A549 (cell line): ENCODE measurements around the gene AVPI1. TPM values are rescaled to one million over a fixed set of nuclear protein-coding genes. Genes with fewer than 3 reads are reported as not detected.
"Not testable (repeated sequence)": the region's sequence is repeated elsewhere in the genome, so short reads cannot be mapped to it uniquely, and the experiment has no call there.

Experiments
- ATAC-seq, 2 experiments: fragments of 200-7000 bp in 1 of 2; fragments of >200 bp in 1 of 2; cut with Nextera tagmentation in 1 of 2; cut with Tn5 transposase in 1 of 2; 3 replicates each; pipeline versions ENCODE4 v1.8.0 to v1.9.1; 2018 to 2020; ENCODE audit warnings: mild to moderate bottlenecking in 1 of 2, moderate library complexity in 1 of 2
- CTCF ChIA-PET: fragments of 300-600 bp; sonication (Branson Sonifier 250); formaldehyde crosslinking; extraction: SDS; loops from one replicate; lab custom pipeline; 2021; ENCODE audit warnings: antibody characterized with exemption, inconsistent platforms; lab: Yijun Ruan, JAX
- POLR2A ChIA-PET: fragments of 350-600 bp; formaldehyde crosslinking; extraction: SDS; loops from one replicate; lab custom pipeline; 2021; ENCODE audit warnings: antibody characterized with exemption, inconsistent platforms; lab: Yijun Ruan, JAX
- DNase-seq, 2 experiments: peaks; one replicate each; pipeline versions ENCODE4 v3.0.0 to v3.0.0-alpha.2; 2011 to 2016; ENCODE audit warnings: low read depth in 1 of 2, low spot score in 1 of 2
- FAIRE-seq: peaks from 2 replicates; lab custom pipeline; 2011; peaks lifted over from hg19 to GRCh38; lab: Jason Lieb, UNC
- H3K27ac ChIP-seq, 2 experiments: fragments of >200 bp; sonication (Bioruptor Twin); formaldehyde crosslinking; 3 replicates each; pipeline ENCODE4 v1.5.1; 2016 to 2017
- H3K4me1 ChIP-seq: fragments of >200 bp; sonication (Bioruptor Twin); formaldehyde crosslinking; 3 replicates; pipeline ENCODE4 v1.6.1; 2016
- H3K4me2 ChIP-seq: fragments of >200 bp; sonication (Bioruptor Twin); formaldehyde crosslinking; 3 replicates; pipeline ENCODE4 v1.6.1; 2016
- H3K4me3 ChIP-seq: fragments of >200 bp; sonication (Bioruptor Twin); formaldehyde crosslinking; 3 replicates; pipeline ENCODE4 v1.5.1; 2016
- H3K9me3 ChIP-seq: fragments of >200 bp; sonication (Bioruptor Twin); formaldehyde crosslinking; 3 replicates; pipeline ENCODE4 v1.6.1; 2016
- CEBPB ChIP-seq, 2 experiments: fragments of >200 bp in 1 of 2; sonication (Bioruptor Twin) in 1 of 2; formaldehyde crosslinking in 1 of 2; IDR thresholded peaks; 2 replicates each; pipeline ENCODE4 v1.6.1; 2012 to 2016
- EHF ChIP-seq: fragments of 250-450 bp; sonication (Bioruptor Pico); IDR thresholded peaks from 2 replicates; pipeline ENCODE4 v1.5.0; 2020; ENCODE audit warnings: mild to moderate bottlenecking
- FOSL2 ChIP-seq, 2 experiments: fragments of 450-650 bp in 1 of 2; fragments of >200 bp in 1 of 2; sonication (Bioruptor Twin) in 1 of 2; formaldehyde crosslinking; IDR thresholded peaks; 2 replicates each; pipeline versions ENCODE4 v1.5.0 to v1.6.1; 2016 to 2020; ENCODE audit warnings: mild to moderate bottlenecking in 1 of 2, moderate library complexity in 1 of 2
- HOXA7 ChIP-seq: fragments of 250-450 bp; sonication (Bioruptor Pico); IDR thresholded peaks from 2 replicates; pipeline ENCODE4 v1.5.0; 2020; ENCODE audit warnings: mild to moderate bottlenecking, moderate library complexity
- JUN ChIP-seq, 2 experiments: fragments of >200 bp; sonication (Bioruptor Twin); formaldehyde crosslinking; IDR thresholded peaks; 2 replicates in 1 of 2; 3 replicates in 1 of 2; pipeline ENCODE4 v1.6.1; 2016 to 2017
- KDM5A ChIP-seq: fragments of 200-600 bp; sonication (generic); IDR thresholded peaks from 2 replicates; pipeline ENCODE4 v1.6.1; 2016; ENCODE audit warnings: antibody characterized with exemption, mild to moderate bottlenecking
- MAFK ChIP-seq: fragments of 450-650 bp; IDR thresholded peaks from 2 replicates; pipeline ENCODE4 v1.6.1; 2014; ENCODE audit not compliant: partially characterized antibody
- RCOR1 ChIP-seq: fragments of 150-350 bp; IDR thresholded peaks from 2 replicates; pipeline ENCODE4 v1.6.1; 2014; ENCODE audit warnings: antibody characterized with exemption, low read length, low read depth
- SMC3 ChIP-seq: fragments of >200 bp; sonication (Bioruptor Twin); formaldehyde crosslinking; IDR thresholded peaks from 3 replicates; pipeline ENCODE4 v1.6.1; 2018; ENCODE audit warnings: inconsistent platforms
- SREBF2 ChIP-seq: fragments of 450-650 bp; IDR thresholded peaks from 2 replicates; pipeline ENCODE4 v1.6.1; 2014; ENCODE audit warnings: mild to moderate bottlenecking, moderate library complexity
- WGBS: methylation state at CpG from one replicate; pipeline ENCODE4 v1.1.6; 2017; ENCODE audit errors: missing lambda C conversion rate; 5-methylcytosine and 5-hydroxymethylcytosine counted together
- polyA plus RNA-seq, 4 experiments: library from polyadenylated mRNA; depleted of rRNA in 3 of 4; stranded (reverse); fragments of >200 nt; fragmentation: RNase III in 1 of 4; extraction: RNeasy Plus Mini Kit Qiagen cat#74134 plus additional on column Dnase treatment in 1 of 4; gene quantifications; 2 replicates in 3 of 4; 3 replicates in 1 of 4; pipeline ENCODE4 v1.2.3, GENCODE V29; 2011 to 2017
- TF ChIP-seq, protein P1 (sequence below): fragments of 250-450 bp; sonication (Bioruptor Pico); IDR thresholded peaks from 2 replicates; pipeline ENCODE4 v1.5.0; 2020; ENCODE audit warnings: low read depth, mild to moderate bottlenecking, moderate library complexity

Gene AVPI1
- polyA plus RNA-seq, 2 of the 4 experiments (the other 2 are of a cell fraction), result 48.7 to 70.3 TPM

DNA sequence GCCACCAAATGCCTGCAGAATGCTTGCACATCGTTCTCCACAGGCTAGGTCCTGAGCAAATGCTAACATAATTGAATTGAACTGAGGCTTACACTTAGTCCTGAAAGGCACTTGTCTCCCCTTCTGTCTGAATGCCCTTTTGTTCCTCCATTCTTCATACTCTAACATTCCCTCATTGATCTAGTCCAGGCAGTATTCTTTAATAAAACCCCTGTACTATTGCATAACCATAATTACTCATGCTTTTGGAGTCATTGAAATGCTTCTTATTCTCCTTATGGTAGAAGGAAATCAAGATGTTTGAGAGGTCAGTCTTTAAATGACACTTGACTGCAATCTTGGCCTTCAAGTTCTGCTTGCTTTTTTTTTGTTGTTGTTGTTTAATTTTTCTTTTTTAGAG, 39.5 kb downstream of the AVPI1 start:
- 60% methylated on average over 1 of the region's 1 CpG for WGBS
- FAIRE-seq (no peak), ATAC-seq (no peak; a peak in 2 of 6 replicates)
- POLR2A ChIA-PET, result interaction anchor here (0.6 kb wide), 1 partner anchor 71 kb away, joined by 3 read pairs; no protein-coding TSS in a partner anchor
- H3K4me3 ChIP-seq, result no peak overlapping the region
- TF ChIP-seq HOXA7 (CRISPR knock-in tag), result no peak
- peak; percentile 70 to 86; a peak in 3 of 4 replicates for TF ChIP-seq CEBPB (IDR thresholded peaks at IDR 0.05)
- TF ChIP-seq MAFK, result no peak
- TF ChIP-seq, all 56 proteins: peak for 1
- H3K4me1 ChIP-seq, result peaks cover 61% of the 10 kb centered on the region
- peak overlapping the region; percentile 71 for H3K4me2 ChIP-seq
- H3K9me3 ChIP-seq, result no peaks in the 10 kb centered on the region
- no peak for DNase-seq
- CTCF ChIA-PET, result interaction anchor here (0.9 to 3.9 kb wide), 5 partner anchors 9 to 94 kb away, joined by 3 to 14 read pairs (median 4); partner anchors contain the start of gene ANKRD2
- H3K27ac ChIP-seq, result peak overlapping the region; percentile 88 to 91

DNA sequence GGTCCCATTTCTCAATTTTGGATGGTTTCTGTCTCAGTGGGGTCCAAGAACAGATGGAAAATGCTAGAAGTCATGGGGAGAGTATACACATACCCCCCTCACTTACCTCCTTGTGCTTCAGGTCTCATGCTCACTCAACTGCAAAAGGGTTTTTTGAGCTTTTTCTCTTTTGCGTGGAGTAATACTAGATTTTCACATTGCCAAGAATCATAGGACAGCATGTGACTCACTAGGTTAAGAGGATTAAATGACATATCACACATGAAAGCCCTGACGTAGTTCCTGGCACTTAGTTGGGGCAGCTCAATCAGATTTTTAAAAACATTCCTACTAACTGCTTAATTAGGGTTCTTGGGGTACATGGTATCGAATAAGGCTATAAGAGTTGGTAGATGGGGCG, 42.1 kb downstream of the AVPI1 start:
- no peak for FAIRE-seq
- TF ChIP-seq EHF, result no peak
- TF ChIP-seq SMC3, result no peak
- no peak for TF ChIP-seq RCOR1
- TF ChIP-seq JUN (IDR thresholded peaks at IDR 0.05), result no peak
- no peak for TF ChIP-seq SREBF2
- no peak for TF ChIP-seq KDM5A
- 96% methylated on average over 4 of the region's 4 CpGs for WGBS
- Histone ChIP-seq H3K4me3 (no peak overlapping the region), H3K4me2 (no peak overlapping the region), H3K4me1 (peaks cover 43% of the 10 kb centered on the region), H3K27ac (no peak overlapping the region), H3K9me3 (no peaks in the 10 kb centered on the region)
- no peak for DNase-seq
- POLR2A ChIA-PET, result no interaction called here
- CTCF ChIA-PET, result interaction anchor here (1.1 to 1.7 kb wide), 4 partner anchors 9 to 92 kb away, joined by 3 to 5 read pairs (median 4); partner anchors contain the start of gene MORN4
- no peak for ATAC-seq

DNA sequence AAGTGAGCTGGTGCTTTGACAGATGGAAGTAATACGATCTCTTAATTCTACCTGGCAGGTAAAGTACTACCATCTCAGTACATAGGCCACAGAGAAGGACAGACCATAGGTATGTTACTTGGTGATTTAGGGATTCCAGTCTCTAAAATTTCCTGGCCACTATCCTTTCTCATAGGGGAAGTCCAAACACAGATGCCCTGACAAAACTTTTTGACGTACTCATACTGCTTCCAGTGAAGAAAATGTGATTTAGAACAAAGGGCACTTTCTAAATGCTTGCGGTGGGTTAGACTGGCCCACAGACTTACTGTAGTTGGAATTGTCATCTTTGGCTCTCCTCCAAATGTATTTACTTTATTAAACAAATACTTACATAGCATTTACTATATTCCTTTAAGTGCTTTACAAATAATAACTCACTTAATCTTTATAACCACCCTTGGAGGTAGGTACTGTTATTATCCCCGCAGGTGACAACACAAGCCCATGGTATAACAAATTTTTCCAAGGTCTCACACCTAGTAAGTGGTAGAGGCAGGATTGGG, 43.5 kb downstream of the AVPI1 start:
- Histone ChIP-seq H3K9me3 (no peaks in the 10 kb centered on the region), H3K4me3 (no peak overlapping the region), H3K4me1 (peaks cover 32% of the 10 kb centered on the region), H3K27ac (no peak overlapping the region), H3K4me2 (no peak overlapping the region)
- no peak for FAIRE-seq
- ChIA-PET CTCF (interaction anchor here (1.1 to 1.9 kb wide), 3 partner anchors 10 to 34 kb away, joined by 3 to 5 read pairs (median 4); partner anchors contain the start of gene MORN4), POLR2A (no interaction called here)
- ATAC-seq, result no peak
- no peak for DNase-seq
- WGBS, result 78% methylated on average over 4 of the region's 4 CpGs
- TF ChIP-seq, protein P1, sequence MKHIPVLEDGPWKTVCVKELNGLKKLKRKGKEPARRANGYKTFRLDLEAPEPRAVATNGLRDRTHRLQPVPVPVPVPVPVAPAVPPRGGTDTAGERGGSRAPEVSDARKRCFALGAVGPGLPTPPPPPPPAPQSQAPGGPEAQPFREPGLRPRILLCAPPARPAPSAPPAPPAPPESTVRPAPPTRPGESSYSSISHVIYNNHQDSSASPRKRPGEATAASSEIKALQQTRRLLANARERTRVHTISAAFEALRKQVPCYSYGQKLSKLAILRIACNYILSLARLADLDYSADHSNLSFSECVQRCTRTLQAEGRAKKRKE (CRISPR knock-in tag), result no peak
- TF ChIP-seq FOSL2 (IDR thresholded peaks at IDR 0.05), result no peak
- no peak for TF ChIP-seq FOSL2 (CRISPR knock-in tag; IDR thresholded peaks at IDR 0.05)

DNA sequence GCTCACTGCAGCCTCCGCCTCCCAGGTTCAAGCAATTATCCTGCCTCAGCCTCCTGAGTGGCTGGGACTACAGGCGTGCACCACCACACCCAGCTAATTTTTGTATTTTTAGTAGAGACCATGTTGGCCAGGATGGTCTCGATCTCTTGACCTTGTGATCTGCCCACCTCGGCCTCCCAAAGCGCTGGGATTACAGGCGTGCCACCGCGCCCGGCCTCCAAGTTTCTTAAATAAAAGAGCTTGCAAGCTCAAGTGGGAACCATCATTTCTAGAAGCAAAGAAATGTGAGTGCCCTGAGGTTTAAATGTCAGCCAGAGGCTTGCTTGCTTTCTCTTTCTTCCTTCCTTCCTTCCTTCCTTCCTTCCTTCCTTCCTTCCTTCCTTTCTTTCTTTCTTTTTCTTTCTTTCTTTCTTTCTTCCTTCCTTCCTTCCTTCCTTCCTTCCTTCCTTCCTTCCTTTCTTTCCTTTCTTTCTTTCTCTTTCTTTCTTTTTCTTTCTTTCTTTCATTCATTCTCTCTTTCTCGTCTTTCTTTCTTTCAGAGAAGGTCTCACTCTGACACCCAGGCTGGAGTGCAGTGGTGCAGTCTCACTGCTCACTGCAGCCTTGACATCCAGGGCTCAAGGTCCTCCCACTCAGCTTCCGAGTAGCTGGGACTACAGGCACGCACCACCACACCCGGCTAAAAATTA, 44.4 kb downstream of the AVPI1 start:
- ChIA-PET POLR2A (interaction anchor here (0.7 kb wide), 1 partner anchor 37 kb away, joined by 3 read pairs; no protein-coding TSS in a partner anchor), CTCF (interaction anchor here (0.6 to 1.9 kb wide), 4 partner anchors 28 to 1270 kb away, joined by 3 to 4 read pairs (median 3); no protein-coding TSS in a partner anchor)
- H3K4me3 ChIP-seq, FAIRE-seq, H3K9me3 ChIP-seq, ATAC-seq, H3K27ac ChIP-seq, DNase-seq: not testable (repeated sequence)
- Histone ChIP-seq H3K4me1 (peaks cover 23% of the 10 kb centered on the region), H3K4me2 (peak overlapping the region; percentile 88)
- 93% methylated on average over 13 of the region's 13 CpGs for WGBS
